ENCODE data around the gene PIMREG.

Gene PIMREG

GRCh38 chr17:6443692-6444570 is at the start of gene PIMREG:
PIMREG (plus strand) TSS chr17:6444455; CDS start chr17:6445111, 656 bp downstream.
- peak within 1 kb of the TSS; percentile 90 for H3K27ac Mint-ChIP-seq
- H3K4me1 Mint-ChIP-seq: peaks cover 25% of the 10 kb centered on the region
- no peaks in the 10 kb centered on the region for H3K9me3 Mint-ChIP-seq
- peak; percentile 97 for DNase-seq
- CTCF ChIA-PET: no interaction called here
- H3K27me3 Mint-ChIP-seq: peaks cover 34% of the 10 kb centered on the region
- H3K4me3 Mint-ChIP-seq: peak within 1 kb of the TSS; percentile 97
- H3K36me3 Mint-ChIP-seq: peaks cover 15% of the 10 kb centered on the region

- H3K36me3 Mint-ChIP-seq: no peaks in the 10 kb centered on the region
- CTCF ChIA-PET: interaction anchor here (0.5 kb wide), 1 partner anchor 434 kb away, joined by 3 read pairs; no protein-coding TSS in a partner anchor
- H3K4me1 Mint-ChIP-seq: no peaks in the 10 kb centered on the region
- no peak overlapping the region for H3K27ac Mint-ChIP-seq
- peaks cover 10% of the 10 kb centered on the region for H3K27me3 Mint-ChIP-seq
- no peaks in the 10 kb centered on the region for H3K9me3 Mint-ChIP-seq
- no peak for DNase-seq
- no peak overlapping the region for H3K4me3 Mint-ChIP-seq
These were observed 45.3 kb upstream of the PIMREG start for GRCh38 chr17:6398955-6399354.

- Mint-ChIP-seq H3K27me3 (peaks cover 16% of the 10 kb centered on the region), H3K9me3 (no peaks in the 10 kb centered on the region), H3K4me1 (no peaks in the 10 kb centered on the region), H3K27ac (no peak overlapping the region), H3K36me3 (no peaks in the 10 kb centered on the region), H3K4me3 (no peak overlapping the region)
- CTCF ChIA-PET: no interaction called here
- no peak for DNase-seq
These were observed 42.0 kb upstream of the PIMREG start for GRCh38 chr17:6402258-6402657.

- no peak overlapping the region for H3K27ac Mint-ChIP-seq
- H3K36me3 Mint-ChIP-seq: no peaks in the 10 kb centered on the region
- no peak for DNase-seq
- H3K4me3 Mint-ChIP-seq: no peak overlapping the region
- H3K4me1 Mint-ChIP-seq: no peaks in the 10 kb centered on the region
- H3K9me3 Mint-ChIP-seq: no peaks in the 10 kb centered on the region
- peaks cover 30% of the 10 kb centered on the region for H3K27me3 Mint-ChIP-seq
- CTCF ChIA-PET: no interaction called here
These were observed 36.0 kb upstream of the PIMREG start for GRCh38 chr17:6408276-6408675.

- no peak for DNase-seq
- no peak overlapping the region for H3K27ac Mint-ChIP-seq
- CTCF ChIA-PET: no interaction called here
- H3K9me3 Mint-ChIP-seq: no peaks in the 10 kb centered on the region
- no peak overlapping the region for H3K4me3 Mint-ChIP-seq
- H3K27me3 Mint-ChIP-seq: peaks cover 28% of the 10 kb centered on the region
- no peaks in the 10 kb centered on the region for H3K36me3 Mint-ChIP-seq
- H3K4me1 Mint-ChIP-seq: no peaks in the 10 kb centered on the region
These were observed 35.5 kb upstream of the PIMREG start for GRCh38 chr17:6408735-6409134.

GRCh38 chr17:6413065-6413464 is 31.2 kb upstream of the PIMREG start:
- H3K4me1 Mint-ChIP-seq: no peaks in the 10 kb centered on the region
- H3K27me3 Mint-ChIP-seq: peaks cover 41% of the 10 kb centered on the region
- DNase-seq: no peak
- H3K36me3 Mint-ChIP-seq: no peaks in the 10 kb centered on the region
- CTCF ChIA-PET: interaction anchor here (0.6 to 1.6 kb wide), 7 partner anchors 9 to 821 kb away, joined by 3 to 6 read pairs (median 4); no protein-coding TSS in a partner anchor
- H3K9me3 Mint-ChIP-seq: no peaks in the 10 kb centered on the region
- H3K4me3 Mint-ChIP-seq: no peak overlapping the region
- no peak overlapping the region for H3K27ac Mint-ChIP-seq

GRCh38 chr17:6415616-6416015 is 28.6 kb upstream of the PIMREG start:
- Mint-ChIP-seq H3K27ac (no peak overlapping the region), H3K9me3 (no peaks in the 10 kb centered on the region)

GRCh38 chr17:6420173-6420641 is 24.0 kb upstream of the PIMREG start:
- peaks cover 79% of the 10 kb centered on the region for H3K27me3 Mint-ChIP-seq
- H3K4me3 Mint-ChIP-seq: no peak overlapping the region
- no peaks in the 10 kb centered on the region for H3K36me3 Mint-ChIP-seq
- H3K4me1 Mint-ChIP-seq: no peaks in the 10 kb centered on the region
- CTCF ChIA-PET: interaction anchor here (0.6 to 1.2 kb wide), 3 partner anchors 16 to 828 kb away, joined by 3 read pairs; no protein-coding TSS in a partner anchor
- peak; percentile 46 for DNase-seq
- H3K27ac Mint-ChIP-seq: no peak overlapping the region
- no peaks in the 10 kb centered on the region for H3K9me3 Mint-ChIP-seq

More at GRCh38 chr17:6415616-6416015, 28.6 kb upstream of the PIMREG start:
- DNase-seq: no peak
- no peaks in the 10 kb centered on the region for H3K36me3 Mint-ChIP-seq
- CTCF ChIA-PET: no interaction called here
- H3K4me1 Mint-ChIP-seq: no peaks in the 10 kb centered on the region
- peaks cover 46% of the 10 kb centered on the region for H3K27me3 Mint-ChIP-seq
- no peak overlapping the region for H3K4me3 Mint-ChIP-seq

GRCh38 chr17:6421700-6422604 is 22.3 kb upstream of the PIMREG start:
- no peak overlapping the region for H3K4me3 Mint-ChIP-seq
- no peaks in the 10 kb centered on the region for H3K36me3 Mint-ChIP-seq
- H3K27ac Mint-ChIP-seq: no peak overlapping the region
- peak; percentile 82 for DNase-seq
- CTCF ChIA-PET: interaction anchor here (0.6 to 2.5 kb wide), 8 partner anchors 9 to 1181 kb away, joined by 3 to 9 read pairs (median 4); no protein-coding TSS in a partner anchor
- no peaks in the 10 kb centered on the region for H3K9me3 Mint-ChIP-seq
- peaks cover 82% of the 10 kb centered on the region for H3K27me3 Mint-ChIP-seq
- peaks cover 2% of the 10 kb centered on the region for H3K4me1 Mint-ChIP-seq

GRCh38 chr17:6422654-6423241 is 21.5 kb upstream of the PIMREG start:
- peaks cover 86% of the 10 kb centered on the region for H3K27me3 Mint-ChIP-seq
- CTCF ChIA-PET: interaction anchor here (0.6 to 2.5 kb wide), 5 partner anchors 10 to 1181 kb away, joined by 3 to 9 read pairs (median 3); no protein-coding TSS in a partner anchor
- no peak overlapping the region for H3K27ac Mint-ChIP-seq
- DNase-seq: no peak
- H3K9me3 Mint-ChIP-seq: no peaks in the 10 kb centered on the region
- peaks cover 10% of the 10 kb centered on the region for H3K4me1 Mint-ChIP-seq
- H3K36me3 Mint-ChIP-seq: peaks cover 2% of the 10 kb centered on the region
- H3K4me3 Mint-ChIP-seq: no peak overlapping the region

- H3K4me3 Mint-ChIP-seq: no peak overlapping the region
- peaks cover 2% of the 10 kb centered on the region for H3K36me3 Mint-ChIP-seq
- peaks cover 19% of the 10 kb centered on the region for H3K4me1 Mint-ChIP-seq
- H3K27ac Mint-ChIP-seq: no peak overlapping the region
- CTCF ChIA-PET: interaction anchor here (0.9 to 2.1 kb wide), 6 partner anchors 12 to 836 kb away, joined by 3 to 9 read pairs (median 4); no protein-coding TSS in a partner anchor
- no peaks in the 10 kb centered on the region for H3K9me3 Mint-ChIP-seq
- no peak for DNase-seq
- H3K27me3 Mint-ChIP-seq: peaks cover 95% of the 10 kb centered on the region
These were observed 20.3 kb upstream of the PIMREG start for GRCh38 chr17:6423931-6424330.

GRCh38 chr17:6425407-6425806 is 18.8 kb upstream of the PIMREG start:
- CTCF ChIA-PET: interaction anchor here (1.4 to 2.1 kb wide), 2 partner anchors 831 to 833 kb away, joined by 3 to 9 read pairs; no protein-coding TSS in a partner anchor
- H3K27me3 Mint-ChIP-seq: peaks cover 95% of the 10 kb centered on the region
- H3K4me3 Mint-ChIP-seq: no peak overlapping the region
- peaks cover 5% of the 10 kb centered on the region for H3K9me3 Mint-ChIP-seq
- DNase-seq: no peak
- peaks cover 19% of the 10 kb centered on the region for H3K4me1 Mint-ChIP-seq
- no peak overlapping the region for H3K27ac Mint-ChIP-seq
- peaks cover 2% of the 10 kb centered on the region for H3K36me3 Mint-ChIP-seq

GRCh38 chr17:6426356-6427101 is 17.7 kb upstream of the PIMREG start:
- H3K27ac Mint-ChIP-seq: no peak overlapping the region
- CTCF ChIA-PET: interaction anchor here (1.0 kb wide), 1 partner anchor 9 kb away, joined by 3 read pairs; the partner anchor contains the start of gene AIPL1
- peaks cover 93% of the 10 kb centered on the region for H3K27me3 Mint-ChIP-seq
- H3K9me3 Mint-ChIP-seq: peaks cover 12% of the 10 kb centered on the region
- H3K4me1 Mint-ChIP-seq: peaks cover 19% of the 10 kb centered on the region
- peaks cover 5% of the 10 kb centered on the region for H3K36me3 Mint-ChIP-seq
- no peak for DNase-seq
- H3K4me3 Mint-ChIP-seq: no peak overlapping the region

Measured in activated naive CD4-positive, alpha-beta T cell treated with anti-CD3 and anti-CD28 coated beads, Interleukin-2, amount 10 ng/mL, durations not matched to agents 7 days and 5 days (primary cell).